SK-N-SH (cell line): ENCODE data around the gene GUCY2D.

Source experiments
- CTCF ChIP-seq: fragments of 200-600 bp; sonication (generic); IDR thresholded peaks from 2 replicates; pipeline ENCODE4 v1.6.1; 2017; ENCODE audit warnings: antibody characterized with exemption, mild to moderate bottlenecking, moderate library complexity
- EP300 ChIP-seq, 2 experiments: IDR thresholded peaks; 2 replicates each; pipeline versions ENCODE4 v1.4.0 to v1.6.1; 2012; ENCODE audit warnings: borderline replicate concordance in 1 of 2, low read depth in 1 of 2, low read length in 1 of 2
- FOXJ3 ChIP-seq: sonication (generic); formaldehyde crosslinking; IDR thresholded peaks from 2 replicates; pipeline ENCODE4 v1.5.1; 2020; ENCODE audit warnings: mild to moderate bottlenecking, missing genetic modification reagents
- MAX ChIP-seq: IDR thresholded peaks from 2 replicates; pipeline ENCODE4 v1.4.0; 2012; ENCODE audit warnings: low read depth
- POLR2AphosphoS5 ChIP-seq: IDR thresholded peaks from 2 replicates; pipeline ENCODE4 v1.6.1; 2012; ENCODE audit warnings: low read depth, low read length
- RAD21 ChIP-seq: IDR thresholded peaks from 2 replicates; pipeline ENCODE4 v1.6.1; 2012; ENCODE audit warnings: mild to moderate bottlenecking, low read length
- REST ChIP-seq: IDR thresholded peaks from 2 replicates; pipeline ENCODE4 v1.6.1; 2012; ENCODE audit warnings: mild to moderate bottlenecking, low read depth, low read length, moderate library complexity
- RFX5 ChIP-seq: IDR thresholded peaks from 2 replicates; pipeline ENCODE4 v1.6.1; 2012; ENCODE audit warnings: mild to moderate bottlenecking, improper control_type of control experiment, low read length
- SMC3 ChIP-seq: IDR thresholded peaks from 2 replicates; pipeline ENCODE4 v1.6.1; 2012; ENCODE audit warnings: low read depth, low read length, improper control_type of control experiment
- TAF1 ChIP-seq: IDR thresholded peaks from 2 replicates; pipeline ENCODE4 v1.6.1; 2012; ENCODE audit warnings: low read depth, mild to moderate bottlenecking, low read length, moderate library complexity, borderline replicate concordance
- TCF12 ChIP-seq: IDR thresholded peaks from 2 replicates; pipeline ENCODE4 v1.4.0; 2012
- USF2 ChIP-seq: fragments of 150-350 bp; IDR thresholded peaks from 2 replicates; pipeline ENCODE4 v1.6.1; 2017; ENCODE audit warnings: antibody characterized with exemption, low read length, low read depth, borderline replicate concordance

GRCh38 chr17:7987112-7987893 lies 15.1 kb upstream of the GUCY2D start:
- TF ChIP-seq CTCF (no peak), SMC3 (no peak), MAX (no peak), USF2 (no peak), TCF12 (no peak), RFX5 (no peak), RAD21 (no peak), TAF1 (no peak), POLR2AphosphoS5 (no peak), REST (no peak), FOXJ3 (CRISPR knock-in tag) (no peak), EP300 (IDR thresholded peaks at IDR 0.05; ENCODE audit: borderline replicate concordance in 1 of 2, low read depth in 1 of 2, low read length in 1 of 2) (no peak)
